K562 (cell line): ENCODE results near the gene USP7. TPM values are rescaled to one million over a fixed set of nuclear protein-coding genes. Genes with fewer than 3 reads are reported as not detected.

Source experiments
- ATAC-seq: fragments of 200-7000 bp; cut with Tn5 transposase; 3 replicates; pipeline ENCODE4 v1.9.1; 2020; ENCODE audit warnings: moderate library complexity
- BruUV-seq: library from RNA; stranded (reverse); fragments of 400-500 nt; replicated peaks from 2 replicates; lab custom pipeline; 2021; lab: Mats Ljungman, UMichigan
- CTCF ChIA-PET: fragments of 300-600 bp; formaldehyde crosslinking; extraction: SDS; loops from one replicate; lab custom pipeline; 2021; ENCODE audit warnings: low intra/inter-chr PET ratio; lab: Yijun Ruan, JAX
- POLR2A ChIA-PET: fragments of 300-600, 350-650 bp; sonication (Branson Sonifier 250); formaldehyde crosslinking; extraction: SDS; loops from one replicate; lab custom pipeline; 2021; ENCODE audit warnings: antibody characterized with exemption, inconsistent platforms; lab: Yijun Ruan, JAX
- DNase-seq, 4 experiments: peaks; one replicate each; pipeline versions ENCODE4 v3.0.0 to v3.0.0-alpha.2; 2011 to 2018; ENCODE audit warnings: low spot score in 3 of 4, mixed read lengths in 3 of 4; ENCODE audit errors: extremely low read depth in 1 of 4
- FAIRE-seq: peaks from 2 replicates; lab custom pipeline; 2011; peaks lifted over from hg19 to GRCh38; lab: Jason Lieb, UNC
- H2AFZ ChIP-seq: 2 replicates; pipeline ENCODE4 v1.6.0; 2011; ENCODE audit warnings: low read depth, low read length, control low read depth, inconsistent platforms
- H3K27ac ChIP-seq: fragments of 200-600 bp; 3 replicates; pipeline ENCODE4 v1.8.0; 2011; ENCODE audit warnings: low read depth, mild to moderate bottlenecking, control low read depth, inconsistent platforms, low read length, moderate library complexity, mixed read lengths; ENCODE audit errors: extremely low read depth
- H3K27me3 ChIP-seq, 2 experiments: fragments of 300-600 bp in 1 of 2; 2 replicates in 1 of 2; 3 replicates in 1 of 2; pipeline versions ENCODE4 v1.6.0 to v1.8.0; 2011; ENCODE audit warnings: inconsistent platforms in 2 of 2, low read length in 2 of 2, mild to moderate bottlenecking in 1 of 2, mixed read lengths in 1 of 2, moderate library complexity in 1 of 2; ENCODE audit not compliant: control insufficient read depth in 2 of 2, insufficient read depth in 2 of 2
- H3K36me3 ChIP-seq: fragments of 300-600 bp; 3 replicates; pipeline ENCODE4 v1.8.0; 2011; ENCODE audit warnings: mild to moderate bottlenecking, low read length, inconsistent platforms; ENCODE audit not compliant: control insufficient read depth, insufficient read depth
- H3K4me1 ChIP-seq, 2 experiments: fragments of 200-600 bp in 1 of 2; replicated peaks in 1 of 2; 2 replicates in 1 of 2; 3 replicates in 1 of 2; pipeline versions ENCODE4 v1.5.1 to v1.8.0; 2011; ENCODE audit warnings: inconsistent platforms in 2 of 2, low read length in 2 of 2, mild to moderate bottlenecking in 1 of 2, mixed read lengths in 1 of 2, moderate library complexity in 1 of 2; ENCODE audit not compliant: control insufficient read depth in 2 of 2, insufficient read depth in 2 of 2
- H3K4me2 ChIP-seq: 2 replicates; pipeline ENCODE4 v1.6.1; 2011; ENCODE audit warnings: low read length, control low read depth, inconsistent platforms, mixed read lengths; ENCODE audit not compliant: insufficient read depth
- H3K4me3 ChIP-seq: fragments of 200-600 bp; sonication (generic), shearing (Covaris generic); 2 replicates; pipeline ENCODE4 v1.5.1; 2016; ENCODE audit warnings: control low read depth, inconsistent platforms
- H3K79me2 ChIP-seq: fragments of 200-600 bp; 3 replicates; pipeline ENCODE4 v1.8.0; 2011; ENCODE audit warnings: low read length, inconsistent platforms; ENCODE audit not compliant: control insufficient read depth, insufficient read depth
- H3K9ac ChIP-seq, 2 experiments: 2 replicates each; pipeline versions ENCODE4 v1.6.0 to v1.6.1; 2011; ENCODE audit warnings: low read depth in 2 of 2, low read length in 2 of 2, control low read depth in 1 of 2, inconsistent platforms in 1 of 2, mild to moderate bottlenecking in 1 of 2, mixed read lengths in 1 of 2; ENCODE audit not compliant: insufficient read depth in 1 of 2
- H3K9me1 ChIP-seq: one replicate; pipeline ENCODE4 v1.6.0; 2011; ENCODE audit warnings: inconsistent platforms, mild to moderate bottlenecking, low read length, moderate library complexity; ENCODE audit not compliant: control insufficient read depth, insufficient read depth
- H3K9me3 ChIP-seq: replicated peaks from 2 replicates; pipeline ENCODE4 v1.5.1; 2011; ENCODE audit warnings: low read depth, low read length, inconsistent platforms; ENCODE audit not compliant: control insufficient read depth, insufficient read depth
- H4K20me1 ChIP-seq: replicated peaks from 2 replicates; pipeline ENCODE4 v1.6.1; 2011; ENCODE audit warnings: low read length, inconsistent platforms, mixed read lengths; ENCODE audit not compliant: control insufficient read depth, insufficient read depth
- E2F8 ChIP-seq: fragments of 450-650 bp; IDR thresholded peaks from 2 replicates; pipeline ENCODE4 v1.7.1; 2018; ENCODE audit warnings: mild to moderate bottlenecking, low read depth; ENCODE audit not compliant: partially characterized antibody
- RFX1 ChIP-seq: fragments of 450-650 bp; IDR thresholded peaks from 2 replicates; pipeline ENCODE4 v1.6.1; 2016; ENCODE audit warnings: mild to moderate bottlenecking, moderate library complexity
- TARDBP ChIP-seq: fragments of 450-650 bp; IDR thresholded peaks from 2 replicates; pipeline ENCODE4 v1.6.1; 2016
- TCF7 ChIP-seq: sonication (generic); IDR thresholded peaks from 2 replicates; pipeline ENCODE4 v1.6.1; 2016; ENCODE audit warnings: antibody characterized with exemption, borderline replicate concordance
- THRB ChIP-seq: fragments of 450-650 bp; formaldehyde crosslinking; conservative IDR thresholded peaks from 2 replicates; pipeline ENCODE4 v1.4.0; 2022; ENCODE audit warnings: mild to moderate bottlenecking, missing genetic modification characterization
- WGBS: fragments of 100-300 bp; shearing (Covaris generic); methylation state at CpG from one replicate; pipeline ENCODE4 v1.1.6; 2016; ENCODE audit warnings: low coverage, mixed read lengths; ENCODE audit not compliant: insufficient coverage; ENCODE audit errors: missing lambda C conversion rate; 5-methylcytosine and 5-hydroxymethylcytosine counted together
- in situ Hi-C: fragments of 300-500 bp; cut with MboI; formaldehyde crosslinking; loops from 4 replicates; pipeline ENCODE4 v1.15.0; 2018; ENCODE audit warnings: inconsistent platforms, mixed read lengths
- intact Hi-C: fragments of 100-400 bp; cut with micrococcal nuclease; formaldehyde crosslinking; loops from 2 replicates; pipeline ENCODE4 v1.14.2; 2022
- polyA plus RNA-seq, 8 experiments: library from polyadenylated mRNA; depleted of rRNA in 4 of 8; stranded (reverse) in 5 of 8; unstranded in 3 of 8; fragments of >200 nt; fragmentation: Nextera tagmentation in 2 of 8; fragmentation: Illumina TruSeq in 1 of 8; extraction: Ambion mirVana in 2 of 8; extraction: Trizol in 1 of 8; gene quantifications; 2 replicates each; pipeline versions ENCODE4 v1.2.1 to v1.2.3, GENCODE V29; 2011 to 2014; ENCODE audit warnings: inconsistent platforms in 1 of 8, missing spikeins in 1 of 8
- total RNA-seq, 7 experiments: library from RNA; depleted of rRNA in 6 of 7; stranded (reverse); fragments of >200 nt in 6 of 7; fragmentation: Illumina TruSeq in 2 of 7; extraction: Trizol in 2 of 7; gene quantifications; 2 replicates each; pipeline versions ENCODE4 v1.2.1 to v1.2.3, GENCODE V29; 2011 to 2021; ENCODE audit warnings: low replicate concordance in 1 of 7

USP7 gene
- total and polyA plus RNA-seq, 9 of the 15 experiments (the other 6 are each of a cell fraction or from before 2014, with no cell fraction given), result 17.1 to 145 (median 57.9) TPM

DNA sequence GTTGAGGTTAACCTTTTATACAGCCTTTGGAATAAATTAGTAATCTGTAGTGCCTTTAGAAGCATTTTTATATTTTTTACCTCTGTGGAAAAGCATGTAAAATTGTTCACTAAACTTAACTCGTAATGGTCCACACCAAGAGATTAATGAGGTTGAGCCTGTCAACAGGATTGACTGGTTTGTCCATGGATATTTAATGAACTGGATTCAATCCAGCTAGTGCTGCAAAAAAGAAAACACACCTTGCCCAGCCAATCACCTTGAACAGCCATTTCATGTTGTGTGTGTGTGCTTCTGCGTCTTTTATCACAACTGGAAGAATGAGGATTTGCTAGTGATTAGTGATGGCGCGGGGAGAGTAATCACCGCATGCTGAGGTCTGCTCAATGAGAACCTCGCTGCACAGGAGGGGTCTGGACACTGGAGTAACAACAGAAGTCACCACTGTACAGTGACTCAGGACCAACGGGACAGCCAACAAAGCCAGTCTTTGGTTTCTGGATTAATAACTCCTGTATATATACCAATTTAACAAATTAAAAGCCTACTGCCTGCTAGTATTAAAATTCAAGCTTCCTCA lies 47.9 kb downstream of the USP7 start:
- BruUV-seq, result TSS peak; percentile 8
- H3K4me2 ChIP-seq, result no peak overlapping the region
- peaks cover 0 to 8% of the 10 kb centered on the region in 2 experiments; a peak in 2 of 5 replicates for H3K4me1 ChIP-seq
- intact Hi-C loops (no loop called here), in situ Hi-C loops (no loop called here)
- DNase-seq (no peak), ATAC-seq (no peak), FAIRE-seq (no peak)
- no peak overlapping the region for H2AFZ ChIP-seq
- ChIA-PET POLR2A (interaction anchor here (0.7 kb wide), 1 partner anchor 202 kb away, joined by 3 read pairs; no protein-coding TSS in a partner anchor), CTCF (no interaction called here)
- no peaks in the 10 kb centered on the region for H3K9me3 ChIP-seq
- H3K9ac ChIP-seq, result no peak overlapping the region
- peaks cover 4% of the 10 kb centered on the region for H3K9me1 ChIP-seq
- no peak overlapping the region for H3K27ac ChIP-seq
- no peak overlapping the region for H3K4me3 ChIP-seq
- peaks cover 95% of the 10 kb centered on the region for H3K36me3 ChIP-seq
- 0 out of 3 replicates have a peak, but pooled peaks cover 4% of the 10 kb centered on the region for H3K79me2 ChIP-seq
- H4K20me1 ChIP-seq, result peaks cover 14% of the 10 kb centered on the region; the same call in 1 of the 2 replicates
- no peak for TF ChIP-seq E2F8
- TF ChIP-seq TARDBP, result no peak
- TF ChIP-seq THRB (CRISPR knock-in tag), result no peak
- no peak for TF ChIP-seq RFX1
- no peak for TF ChIP-seq TCF7
- no peaks in the 10 kb centered on the region for H3K27me3 ChIP-seq
- 85% methylated on average over 7 of the region's 7 CpGs for WGBS
